Measurements from ENCODE around the gene PTPRN2. TPM values are rescaled to one million over a fixed set of nuclear protein-coding genes. Genes with fewer than 3 reads are reported as not detected.
"Not testable (repeated sequence)": the region's sequence is repeated elsewhere in the genome, so short reads cannot be mapped to it uniquely, and the experiment has no call there.

The PTPRN2 gene
- total RNA-seq, 4 donors from 2014 or later, result 14.9 to 34.3 (median 21.3) TPM

GRCh38 chr7:157780721-157781120 lies 806.9 kb downstream of the PTPRN2 start:
- Histone ChIP-seq H3K27ac (no peak overlapping the region), H3K4me3 (no peak overlapping the region), H3K4me1 (no peaks in the 10 kb centered on the region), H3K9me3 (no peaks in the 10 kb centered on the region), H3K27me3 (no peaks in the 10 kb centered on the region), H3K36me3 (no peaks in the 10 kb centered on the region)
- no peak for DNase-seq
- TF ChIP-seq POLR2A (IDR thresholded peaks at IDR 0.05), result no peak
- no peak for TF ChIP-seq CTCF (IDR thresholded peaks at IDR 0.05)

GRCh38 chr7:157780312-157780711 lies 807.3 kb downstream of the PTPRN2 start:
- no peaks in the 10 kb centered on the region for H3K36me3 ChIP-seq
- TF ChIP-seq POLR2A (IDR thresholded peaks at IDR 0.05) (no peak), CTCF (IDR thresholded peaks at IDR 0.05) (no peak)
- H3K27ac ChIP-seq, result no peak overlapping the region
- no peaks in the 10 kb centered on the region for H3K27me3 ChIP-seq
- no peak overlapping the region for H3K4me3 ChIP-seq
- H3K9me3 ChIP-seq, result no peaks in the 10 kb centered on the region
- H3K4me1 ChIP-seq, result no peaks in the 10 kb centered on the region
- no peak for DNase-seq

GRCh38 chr7:157779206-157779605 lies 808.4 kb downstream of the PTPRN2 start:
- H3K27ac ChIP-seq, result no peak overlapping the region
- no peak for DNase-seq
- H3K4me1 ChIP-seq, result no peaks in the 10 kb centered on the region
- no peaks in the 10 kb centered on the region for H3K27me3 ChIP-seq
- H3K9me3 ChIP-seq, result no peaks in the 10 kb centered on the region
- no peak overlapping the region for H3K4me3 ChIP-seq
- TF ChIP-seq POLR2A (IDR thresholded peaks at IDR 0.05), result no peak
- no peak for TF ChIP-seq CTCF (IDR thresholded peaks at IDR 0.05)
- no peaks in the 10 kb centered on the region for H3K36me3 ChIP-seq

GRCh38 chr7:157777194-157777762 lies 810.3 kb downstream of the PTPRN2 start:
- H3K36me3 ChIP-seq, H3K9me3 ChIP-seq, H3K4me1 ChIP-seq, H3K27me3 ChIP-seq, H3K4me3 ChIP-seq, DNase-seq, H3K27ac ChIP-seq: not testable (repeated sequence)

GRCh38 chr7:157775560-157776332 lies 811.9 kb downstream of the PTPRN2 start:
- Histone ChIP-seq H3K27ac (no peak overlapping the region), H3K9me3 (peaks cover 0 to 4% (median 2%) of the 10 kb centered on the region in 4 donors), H3K4me3 (no peak overlapping the region), H3K4me1 (no peaks in the 10 kb centered on the region), H3K36me3 (no peaks in the 10 kb centered on the region), H3K27me3 (no peaks in the 10 kb centered on the region)
- TF ChIP-seq CTCF (IDR thresholded peaks at IDR 0.05), result no peak
- TF ChIP-seq POLR2A (IDR thresholded peaks at IDR 0.05), result no peak
- DNase-seq, result no peak

- Histone ChIP-seq H3K27ac (no peak overlapping the region), H3K9me3 (peaks cover 0 to 5% (median 2%) of the 10 kb centered on the region in 4 donors), H3K27me3 (no peaks in the 10 kb centered on the region), H3K4me3 (no peak overlapping the region), H3K36me3 (no peaks in the 10 kb centered on the region), H3K4me1 (no peaks in the 10 kb centered on the region)
- TF ChIP-seq CTCF (IDR thresholded peaks at IDR 0.05) (no peak), POLR2A (IDR thresholded peaks at IDR 0.05) (no peak)
- no peak for DNase-seq
These were observed 812.5 kb downstream of the PTPRN2 start for GRCh38 chr7:157775021-157775559.
